ENCODE results near the gene CSPG5.

Gene CSPG5

DNA sequence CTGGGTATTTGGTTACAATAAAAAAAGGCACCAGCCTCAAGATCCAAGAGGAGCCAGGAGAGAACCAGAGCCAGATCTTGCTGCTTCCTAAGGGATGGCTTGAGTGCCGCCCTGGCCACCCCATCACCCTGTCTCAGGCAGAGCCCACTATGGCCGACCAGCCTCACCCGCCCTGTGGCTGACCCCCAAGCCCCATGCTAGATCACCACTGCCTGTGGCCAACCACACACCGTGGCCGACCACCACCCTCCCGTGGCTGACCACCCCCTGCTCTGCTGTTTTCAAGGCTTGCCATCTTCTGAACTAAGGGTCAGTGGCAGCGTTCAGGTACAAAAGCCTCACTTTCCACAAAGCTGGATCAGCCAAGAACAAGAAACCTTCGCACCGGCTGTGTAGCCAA lies 12.0 kb downstream of the CSPG5 start:
- no peak for FAIRE-seq
- no peak for DNase-seq (ENCODE audit: insufficient read length)
- TF ChIP-seq POLR2A (IDR thresholded peaks at IDR 0.05; ENCODE audit: low read depth, low read length), result no peak
- no peak for TF ChIP-seq POLR2AphosphoS5 (IDR thresholded peaks at IDR 0.05; ENCODE audit: low read depth, low read length)
- no peak for TF ChIP-seq TAF1 (IDR thresholded peaks at IDR 0.05; ENCODE audit: borderline replicate concordance, low read depth, low read length)

DNA sequence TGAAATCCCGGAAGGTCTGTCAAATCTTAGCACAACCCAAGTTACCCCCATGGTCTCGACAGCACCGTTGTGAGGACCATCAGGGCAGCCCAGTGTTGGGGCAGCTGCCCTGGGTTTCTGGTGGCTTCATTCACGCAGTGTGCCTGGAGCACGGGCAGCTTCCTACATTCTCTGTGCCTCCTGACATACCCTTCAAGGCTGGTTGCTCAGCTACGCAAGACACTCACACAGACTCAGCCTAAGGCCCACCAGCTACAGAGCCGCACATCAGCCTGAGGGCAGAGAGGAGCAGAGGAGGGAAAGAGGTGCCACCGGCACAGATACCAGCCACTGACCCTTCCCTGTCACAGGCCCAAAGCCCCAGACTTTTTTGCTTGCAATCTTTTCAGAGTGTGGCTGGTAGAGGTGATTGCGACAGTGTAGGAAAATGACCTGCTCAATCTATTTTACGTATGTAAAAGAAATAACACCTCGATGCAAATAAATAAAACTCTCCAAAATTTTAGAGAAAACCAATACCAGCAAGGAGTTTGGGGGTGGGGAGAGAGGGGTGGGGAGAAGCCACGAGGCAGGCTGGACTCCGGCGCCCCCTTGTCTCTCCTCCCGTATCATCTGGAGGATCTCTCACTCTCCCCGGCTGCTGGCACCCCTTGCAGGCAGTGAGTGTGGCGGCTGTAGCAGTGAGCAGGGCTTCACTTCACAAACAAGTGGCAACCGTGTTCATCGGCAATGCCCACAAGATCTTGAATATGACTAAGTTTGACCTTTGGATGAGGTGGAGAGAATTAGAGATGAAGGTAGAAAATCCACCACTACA lies 12.7 kb downstream of the CSPG5 start:
- no peak for TF ChIP-seq POLR2A (IDR thresholded peaks at IDR 0.05; ENCODE audit: low read depth, low read length)
- TF ChIP-seq POLR2AphosphoS5 (IDR thresholded peaks at IDR 0.05; ENCODE audit: low read depth, low read length), result no peak
- no peak for TF ChIP-seq TAF1 (IDR thresholded peaks at IDR 0.05; ENCODE audit: borderline replicate concordance, low read depth, low read length)
- no peak for DNase-seq (ENCODE audit: insufficient read length)
- FAIRE-seq, result no peak

GRCh38 chr3:47556351-47556750 lies 22.3 kb downstream of the CSPG5 start:
- DNase-seq (ENCODE audit: insufficient read length) (no peak), FAIRE-seq (no peak)
- no peak for TF ChIP-seq POLR2A (IDR thresholded peaks at IDR 0.05; ENCODE audit: low read depth, low read length)

DNA sequence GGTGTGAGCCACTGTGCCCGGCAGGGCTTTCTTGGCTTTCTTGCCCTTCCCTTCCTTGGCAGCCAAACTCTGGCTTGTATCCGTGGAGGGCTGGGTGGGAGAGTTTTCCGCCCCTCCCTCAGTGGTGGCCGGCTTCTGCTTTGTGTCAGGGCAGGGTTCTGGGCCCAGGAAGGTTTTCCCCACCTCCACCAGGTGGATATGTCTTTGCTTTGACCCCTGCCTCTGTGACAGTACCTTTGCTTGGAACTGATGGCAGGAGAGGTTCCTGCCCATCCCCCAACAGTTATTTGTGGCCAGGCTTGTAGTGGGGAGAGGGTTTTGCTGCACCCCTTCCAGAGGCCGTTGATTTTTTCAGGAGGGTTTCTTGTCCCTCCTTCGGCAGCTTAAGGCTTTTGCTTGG lies 24.3 kb downstream of the CSPG5 start:
- FAIRE-seq (no peak), DNase-seq (ENCODE audit: insufficient read length) (no peak)

DNA sequence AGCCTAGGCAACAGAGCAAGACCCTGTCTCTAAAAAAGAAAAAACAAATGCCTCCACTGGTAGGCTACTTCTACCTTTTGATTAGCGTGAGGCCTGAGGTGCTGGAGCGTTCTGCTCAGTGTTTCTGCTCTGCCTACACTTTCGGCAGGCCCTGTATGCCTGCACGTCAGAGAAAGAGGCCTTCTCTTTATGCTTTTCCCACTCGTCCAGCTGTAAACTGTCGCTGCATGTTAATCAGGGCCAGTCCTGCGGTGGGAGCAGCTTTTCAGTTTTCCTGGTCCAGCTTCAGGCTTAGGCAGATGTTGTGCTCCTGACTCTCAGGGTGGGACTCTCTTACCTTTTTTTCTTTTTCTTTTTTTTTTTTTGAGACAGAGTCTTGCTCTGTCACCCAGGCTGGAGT lies 25.3 kb downstream of the CSPG5 start:
- DNase-seq (ENCODE audit: insufficient read length) (no peak), FAIRE-seq (no peak)
- TF ChIP-seq TAF1 (IDR thresholded peaks at IDR 0.05; ENCODE audit: borderline replicate concordance, low read depth, low read length), result no peak
- TF ChIP-seq POLR2A (IDR thresholded peaks at IDR 0.05; ENCODE audit: low read depth, low read length), result no peak
- TF ChIP-seq POLR2AphosphoS5 (IDR thresholded peaks at IDR 0.05; ENCODE audit: low read depth, low read length), result no peak

More for the DNA sequence above, 24.3 kb downstream of the CSPG5 start:
- TF ChIP-seq POLR2A (IDR thresholded peaks at IDR 0.05; ENCODE audit: low read depth, low read length), result no peak
- no peak for TF ChIP-seq POLR2AphosphoS5 (IDR thresholded peaks at IDR 0.05; ENCODE audit: low read depth, low read length)

GRCh38 chr3:47542471-47543173 lies 36.0 kb downstream of the CSPG5 start:
- FAIRE-seq, result no peak
- no peak for DNase-seq (ENCODE audit: insufficient read length)
- no peak for TF ChIP-seq TAF1 (IDR thresholded peaks at IDR 0.05; ENCODE audit: borderline replicate concordance, low read depth, low read length)
- TF ChIP-seq POLR2AphosphoS5 (IDR thresholded peaks at IDR 0.05; ENCODE audit: low read depth, low read length), result no peak
- TF ChIP-seq POLR2A (IDR thresholded peaks at IDR 0.05; ENCODE audit: low read depth, low read length), result no peak

GRCh38 chr3:47541583-47542108 lies 37.0 kb downstream of the CSPG5 start:
- no peak for FAIRE-seq
- no peak for DNase-seq (ENCODE audit: insufficient read length)
- TF ChIP-seq POLR2A (IDR thresholded peaks at IDR 0.05; ENCODE audit: low read depth, low read length), result no peak
- TF ChIP-seq POLR2AphosphoS5 (IDR thresholded peaks at IDR 0.05; ENCODE audit: low read depth, low read length), result no peak
- no peak for TF ChIP-seq TAF1 (IDR thresholded peaks at IDR 0.05; ENCODE audit: borderline replicate concordance, low read depth, low read length)

GRCh38 chr3:47540281-47540680 lies 38.4 kb downstream of the CSPG5 start:
- DNase-seq (ENCODE audit: insufficient read length), result no peak
- FAIRE-seq, result no peak
- no peak for TF ChIP-seq POLR2A (IDR thresholded peaks at IDR 0.05; ENCODE audit: low read depth, low read length)

- DNase-seq (ENCODE audit: insufficient read length) (no peak), FAIRE-seq (no peak)
- TF ChIP-seq POLR2AphosphoS5 (IDR thresholded peaks at IDR 0.05; ENCODE audit: low read depth, low read length) (no peak), POLR2A (IDR thresholded peaks at IDR 0.05; ENCODE audit: low read depth, low read length) (no peak), TAF1 (IDR thresholded peaks at IDR 0.05; ENCODE audit: borderline replicate concordance, low read depth, low read length) (no peak)
These were observed 41.7 kb downstream of the CSPG5 start for GRCh38 chr3:47536967-47537366.

DNA sequence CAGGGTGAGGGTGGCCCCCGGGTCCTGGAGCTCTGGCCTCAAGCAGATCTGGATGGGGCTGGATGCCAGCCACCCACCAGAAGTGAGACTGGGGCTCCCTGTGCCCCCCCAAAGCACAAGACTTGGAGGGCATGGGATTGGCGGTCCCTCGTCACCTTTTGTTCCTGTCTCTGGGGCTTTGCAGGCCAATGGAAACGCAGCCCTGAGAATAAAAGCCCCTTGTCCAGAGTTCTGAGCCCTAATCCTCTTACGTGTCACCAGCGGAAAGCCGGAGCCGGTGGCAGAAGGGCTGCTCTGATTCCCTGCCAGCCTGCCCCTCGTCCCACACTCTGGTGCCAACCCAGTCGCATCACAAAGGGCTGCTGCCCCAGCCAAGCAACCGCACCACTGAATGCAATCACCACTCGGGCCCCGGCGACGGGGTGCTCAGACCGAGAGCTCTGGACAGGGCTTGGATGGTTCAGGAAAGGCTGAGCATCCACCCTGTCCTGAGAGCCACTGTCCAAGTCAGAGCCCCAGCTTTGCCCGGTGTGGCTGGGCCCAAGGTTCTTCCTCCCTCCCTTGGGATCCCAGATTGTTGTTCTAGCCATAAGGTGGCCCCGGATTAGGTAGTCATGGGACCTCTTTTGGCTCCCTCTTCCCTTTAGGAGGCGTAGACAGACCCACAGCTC lies 42.3 kb downstream of the CSPG5 start:
- DNase-seq (ENCODE audit: insufficient read length), result no peak
- FAIRE-seq, result no peak
- TF ChIP-seq POLR2AphosphoS5 (IDR thresholded peaks at IDR 0.05; ENCODE audit: low read depth, low read length), result no peak
- TF ChIP-seq TAF1 (IDR thresholded peaks at IDR 0.05; ENCODE audit: borderline replicate concordance, low read depth, low read length), result no peak
- TF ChIP-seq POLR2A (IDR thresholded peaks at IDR 0.05; ENCODE audit: low read depth, low read length), result no peak

DNA sequence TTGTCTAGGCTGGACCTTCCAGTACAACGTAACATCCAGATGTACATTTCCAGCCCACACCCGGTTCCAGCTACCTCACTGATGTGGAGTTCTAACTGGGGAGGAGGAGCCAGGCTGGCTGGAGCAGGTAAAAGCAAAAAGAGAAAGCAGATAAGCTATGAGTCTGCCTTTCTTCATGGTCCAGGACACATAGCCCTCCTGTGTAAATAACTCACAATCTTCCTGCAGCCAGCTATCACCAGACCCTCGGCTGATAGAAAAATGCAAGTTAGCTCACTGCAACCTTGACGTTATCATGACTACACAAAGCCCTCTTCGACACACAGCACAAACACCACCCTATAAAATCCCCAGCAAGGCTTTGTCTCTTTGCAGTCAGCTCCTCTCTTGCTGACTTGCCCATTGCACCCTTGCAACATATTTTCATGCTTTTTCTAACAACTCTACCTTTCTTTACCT lies 44.6 kb downstream of the CSPG5 start:
- DNase-seq (ENCODE audit: insufficient read length) (no peak), FAIRE-seq (no peak)
- TF ChIP-seq POLR2AphosphoS5 (IDR thresholded peaks at IDR 0.05; ENCODE audit: low read depth, low read length), result no peak
- no peak for TF ChIP-seq TAF1 (IDR thresholded peaks at IDR 0.05; ENCODE audit: borderline replicate concordance, low read depth, low read length)
- TF ChIP-seq POLR2A (IDR thresholded peaks at IDR 0.05; ENCODE audit: low read depth, low read length), result no peak
